GM10266 (cell line): ENCODE measurements around the gene STXBP1.

Experiments used
- DNase-seq: peaks from one replicate; pipeline ENCODE4 v3.0.0; 2012; ENCODE audit errors: extremely low spot score
- TF ChIP-seq, protein P1 (sequence below): IDR thresholded peaks from 2 replicates; pipeline ENCODE4 v1.5.1; 2012; ENCODE audit warnings: mild to moderate bottlenecking, low read depth; ENCODE audit not compliant: control insufficient read depth, insufficient read depth; ENCODE audit errors: missing control alignments

The STXBP1 gene

DNA sequence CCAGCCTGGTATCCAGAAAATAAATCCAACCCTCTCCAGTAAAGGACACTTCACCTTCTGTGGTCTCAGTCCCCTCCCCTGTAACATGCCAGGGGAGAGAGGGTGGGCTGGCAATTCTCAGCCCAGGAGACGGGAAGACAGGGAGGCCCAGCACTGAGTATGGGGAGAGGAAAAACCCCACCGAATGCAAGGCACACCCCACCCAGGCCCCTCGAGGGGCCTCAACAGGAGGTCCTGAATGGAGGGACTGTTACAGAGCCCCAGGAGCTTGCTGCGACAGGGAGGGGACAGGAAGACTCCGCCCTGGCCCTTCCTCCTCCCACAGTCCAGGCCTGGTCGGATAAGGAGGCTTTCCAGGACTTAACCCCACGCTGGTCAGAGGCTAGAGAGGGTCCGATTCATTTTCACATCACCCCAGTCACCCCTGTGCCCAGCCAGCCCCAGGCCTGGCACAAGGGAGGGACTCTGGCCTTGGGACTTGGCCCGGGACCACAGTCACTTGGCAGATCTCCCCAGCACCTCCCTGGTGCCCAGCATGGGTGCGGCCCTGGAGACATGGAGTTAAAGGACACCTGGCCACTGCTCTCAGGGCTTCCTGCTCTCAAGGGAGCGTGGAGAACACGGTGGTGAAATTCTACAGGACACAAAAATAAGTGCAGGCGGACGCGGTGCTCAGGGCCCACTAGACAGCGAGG is 44.9 kb upstream of the STXBP1 start:
- DNase-seq, result no peak
- TF ChIP-seq, protein P1, sequence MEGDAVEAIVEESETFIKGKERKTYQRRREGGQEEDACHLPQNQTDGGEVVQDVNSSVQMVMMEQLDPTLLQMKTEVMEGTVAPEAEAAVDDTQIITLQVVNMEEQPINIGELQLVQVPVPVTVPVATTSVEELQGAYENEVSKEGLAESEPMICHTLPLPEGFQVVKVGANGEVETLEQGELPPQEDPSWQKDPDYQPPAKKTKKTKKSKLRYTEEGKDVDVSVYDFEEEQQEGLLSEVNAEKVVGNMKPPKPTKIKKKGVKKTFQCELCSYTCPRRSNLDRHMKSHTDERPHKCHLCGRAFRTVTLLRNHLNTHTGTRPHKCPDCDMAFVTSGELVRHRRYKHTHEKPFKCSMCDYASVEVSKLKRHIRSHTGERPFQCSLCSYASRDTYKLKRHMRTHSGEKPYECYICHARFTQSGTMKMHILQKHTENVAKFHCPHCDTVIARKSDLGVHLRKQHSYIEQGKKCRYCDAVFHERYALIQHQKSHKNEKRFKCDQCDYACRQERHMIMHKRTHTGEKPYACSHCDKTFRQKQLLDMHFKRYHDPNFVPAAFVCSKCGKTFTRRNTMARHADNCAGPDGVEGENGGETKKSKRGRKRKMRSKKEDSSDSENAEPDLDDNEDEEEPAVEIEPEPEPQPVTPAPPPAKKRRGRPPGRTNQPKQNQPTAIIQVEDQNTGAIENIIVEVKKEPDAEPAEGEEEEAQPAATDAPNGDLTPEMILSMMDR, result no peak

DNA sequence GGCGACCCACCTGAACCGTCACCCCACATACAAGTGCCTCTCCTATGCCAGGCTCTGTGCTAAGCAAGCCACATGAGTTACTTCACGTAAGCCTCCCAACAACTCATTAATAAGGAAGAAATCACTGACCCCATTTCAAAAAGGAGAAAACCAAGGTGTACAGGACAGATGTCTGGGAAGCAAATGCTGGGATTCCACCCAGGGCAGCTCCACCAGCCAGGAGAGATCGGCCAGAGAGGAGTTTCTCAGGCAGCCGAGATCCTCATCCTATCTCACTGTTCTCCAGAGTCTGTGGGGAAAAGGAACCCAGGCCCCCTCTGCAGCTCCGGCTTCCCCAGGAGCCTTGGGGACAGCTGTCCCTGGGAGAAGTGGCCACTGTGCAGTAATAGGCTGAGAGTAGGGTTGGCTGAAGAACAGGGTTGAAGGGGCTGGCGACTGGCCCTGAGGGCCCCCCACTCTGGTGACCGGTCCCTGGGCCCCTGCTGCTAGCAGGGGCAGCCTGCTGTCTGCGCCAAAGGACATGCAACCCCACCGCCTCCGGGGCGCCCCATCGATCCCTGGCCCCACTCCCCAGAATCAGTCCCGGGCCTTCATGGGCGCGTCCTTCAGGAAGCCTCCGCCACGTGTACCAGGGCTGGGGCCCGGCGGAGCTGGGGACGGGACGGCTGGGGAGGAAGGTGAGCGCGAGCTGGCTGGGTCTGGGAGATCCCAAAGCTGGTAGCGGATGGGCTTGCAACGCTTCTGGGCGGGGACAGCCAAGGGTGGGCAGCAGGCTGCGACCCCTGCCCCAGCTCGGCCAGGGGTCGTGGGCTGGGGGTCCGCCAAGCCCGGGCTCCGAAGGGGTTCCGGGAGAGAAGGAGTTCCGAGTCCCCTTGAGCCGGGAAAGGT is 44.1 kb upstream of the STXBP1 start:
- TF ChIP-seq, protein P1, result no peak
- DNase-seq, result no peak

DNA sequence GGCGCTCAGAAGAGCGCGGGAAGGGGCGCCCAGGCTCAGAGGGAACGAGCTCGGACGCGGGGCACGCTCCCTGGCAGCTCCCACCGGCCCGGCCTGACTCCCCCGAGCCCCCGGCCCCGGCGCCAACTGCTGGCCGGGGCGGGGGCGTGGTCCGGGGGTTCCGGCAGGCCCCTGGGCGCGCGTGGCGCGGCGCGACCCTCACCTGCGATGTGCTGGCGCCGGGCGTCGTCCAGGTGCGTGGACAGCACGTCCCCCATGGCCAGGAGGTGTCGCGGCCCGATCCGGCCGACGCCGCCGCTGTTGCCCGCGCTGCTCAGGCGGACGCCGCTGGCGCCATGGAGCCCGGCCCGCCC is 43.5 kb upstream of the STXBP1 start:
- TF ChIP-seq, protein P1, result no peak
- no peak for DNase-seq

DNA sequence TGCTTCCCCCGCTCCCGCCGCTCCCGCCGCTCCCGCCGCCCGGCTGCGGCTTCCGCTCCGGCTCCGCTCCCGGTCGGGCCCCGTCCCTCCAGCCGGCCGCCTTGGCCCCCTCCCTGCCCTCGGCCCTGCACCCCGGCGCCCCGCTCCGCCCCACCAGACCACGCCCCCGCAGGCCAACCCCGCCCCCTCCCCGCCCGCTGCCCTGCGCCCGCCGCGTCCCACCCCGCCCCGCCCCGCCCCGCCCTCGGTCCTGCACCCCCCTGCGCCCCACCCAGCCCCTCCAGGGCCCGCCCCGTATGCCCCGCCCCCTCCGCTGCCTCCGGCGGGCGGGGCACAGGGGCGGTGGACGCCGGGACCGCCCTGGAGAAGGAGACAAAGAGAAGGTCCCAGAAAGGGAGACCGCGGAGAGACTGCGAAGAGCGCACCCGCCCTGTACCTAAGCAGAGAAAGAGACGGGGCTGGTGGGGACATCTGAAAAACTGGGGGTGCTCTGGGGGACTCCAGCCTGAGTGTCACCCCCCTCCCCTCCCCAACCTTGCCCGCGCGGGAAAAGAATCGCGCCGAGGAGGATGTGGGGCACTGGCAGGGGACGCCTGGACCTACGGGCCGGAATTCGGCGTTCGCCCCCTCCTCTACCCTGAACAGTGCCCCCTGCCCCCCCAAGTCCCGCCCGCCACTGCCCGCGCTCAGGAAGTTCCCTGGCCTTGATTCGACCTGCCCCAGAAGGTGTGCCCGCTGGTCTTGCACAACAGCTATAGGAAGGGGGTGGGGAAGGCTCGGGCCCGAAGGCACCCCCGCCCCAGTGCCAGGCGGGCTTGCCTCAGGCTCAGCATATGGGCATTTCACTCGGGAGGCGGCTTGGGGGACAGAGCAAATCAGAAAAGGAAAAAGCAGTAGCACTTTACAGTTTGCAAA is 42.8 kb upstream of the STXBP1 start:
- DNase-seq, result peak; percentile 98
- TF ChIP-seq, protein P1, result no peak

DNA sequence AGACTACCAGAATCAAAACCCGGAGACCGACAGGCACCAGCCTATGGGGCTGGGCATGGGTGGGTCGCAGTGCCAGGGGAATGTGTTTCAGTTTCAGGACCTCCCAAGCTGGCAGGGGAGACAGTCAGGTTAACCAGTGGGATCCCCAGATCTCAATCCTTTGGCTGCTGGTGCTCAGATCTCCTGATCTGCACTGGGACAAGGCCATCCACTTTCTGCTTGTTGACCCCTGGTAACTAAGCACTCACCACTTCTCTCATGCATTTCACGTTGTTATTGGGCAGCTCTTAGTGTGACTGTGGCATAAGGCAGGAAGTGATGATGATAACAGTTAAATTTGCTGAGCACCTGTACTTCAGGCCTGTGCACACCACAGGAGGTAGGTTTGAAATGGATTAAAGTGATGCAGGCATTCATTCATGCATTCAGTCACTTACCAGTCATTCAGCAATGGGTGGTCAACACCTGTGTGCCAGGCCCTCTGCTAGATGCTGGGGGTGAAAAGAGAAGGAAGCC is 42.1 kb upstream of the STXBP1 start:
- TF ChIP-seq, protein P1, result no peak
- no peak for DNase-seq

DNA sequence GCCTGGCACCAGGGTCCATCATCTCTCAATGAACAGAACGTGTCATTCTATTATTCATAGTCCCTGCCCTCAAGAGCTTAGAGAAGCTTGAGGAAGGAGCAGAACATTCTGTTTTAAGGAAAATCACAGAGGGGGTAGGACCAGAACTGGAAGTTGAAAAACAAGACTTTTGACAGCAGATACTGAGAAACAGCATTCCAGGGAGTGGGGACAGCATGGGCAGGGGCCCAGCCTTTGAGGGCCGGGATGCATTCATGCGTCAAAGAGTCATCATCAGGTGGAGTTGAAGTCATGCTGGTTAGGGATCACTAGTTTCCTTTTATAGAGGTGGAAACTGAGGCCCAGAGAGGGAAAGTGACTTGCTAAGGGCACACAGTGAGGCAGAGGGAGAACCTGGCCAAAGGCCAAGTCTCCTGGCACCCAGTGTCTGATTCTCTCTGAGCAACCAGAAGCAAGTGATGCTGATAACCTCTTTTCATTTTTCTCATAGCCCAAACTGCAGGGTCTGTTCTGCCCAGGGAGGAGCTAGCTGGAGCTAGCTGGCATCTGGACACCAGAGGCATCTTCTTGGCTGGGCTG is 41.5 kb upstream of the STXBP1 start:
- TF ChIP-seq, protein P1, result no peak

More for the DNA sequence above, 41.5 kb upstream of the STXBP1 start:
- no peak for DNase-seq
